GM12878 (cell line): ENCODE data around the gene WDFY4.
A peak's percentile ranks its signal among the peaks of the same experiment; 100 is the strongest.

Experiments used
- CHD2 ChIP-seq: IDR thresholded peaks from 2 replicates; pipeline ENCODE4 v1.6.1; 2011; ENCODE audit warnings: low read depth, low read length, improper control_type of control experiment, borderline replicate concordance
- EZH2 ChIP-seq: IDR thresholded peaks from 2 replicates; pipeline ENCODE4 v1.6.1; 2012; ENCODE audit warnings: low read depth, mild to moderate bottlenecking, control low read depth, inconsistent platforms, low read length, borderline replicate concordance; ENCODE audit not compliant: control insufficient read depth
- FOXM1 ChIP-seq: IDR thresholded peaks from 2 replicates; pipeline ENCODE4 v1.6.1; 2012; ENCODE audit warnings: low read depth, mild to moderate bottlenecking, inconsistent platforms, low read length, moderate library complexity
- POLR2A ChIP-seq: IDR thresholded peaks from 2 replicates; pipeline ENCODE4 v1.6.1; 2011; ENCODE audit warnings: low read depth, mild to moderate bottlenecking, low read length
- POLR2AphosphoS5 ChIP-seq: IDR thresholded peaks from 2 replicates; pipeline ENCODE4 v1.6.1; 2011; ENCODE audit warnings: mild to moderate bottlenecking, low read length, inconsistent platforms
- RAD21 ChIP-seq: IDR thresholded peaks from 2 replicates; pipeline ENCODE4 v1.6.1; 2011; ENCODE audit warnings: mild to moderate bottlenecking, low read depth, low read length, moderate library complexity; ENCODE audit not compliant: insufficient read depth
- TF ChIP-seq, protein P1 (sequence below), 3 experiments: IDR thresholded peaks in 2 of 3; conservative IDR thresholded peaks in 1 of 3; 2 replicates each; pipeline ENCODE4 v1.5.1; 2011; ENCODE audit warnings: low read depth in 3 of 3, low read length in 3 of 3, mild to moderate bottlenecking in 3 of 3, control low read depth in 2 of 3, moderate library complexity in 2 of 3, inconsistent platforms in 1 of 3, mixed read lengths in 1 of 3; ENCODE audit not compliant: control insufficient read depth in 2 of 3, insufficient read depth in 1 of 3; ENCODE audit errors: extremely low read depth in 1 of 3

DNA sequence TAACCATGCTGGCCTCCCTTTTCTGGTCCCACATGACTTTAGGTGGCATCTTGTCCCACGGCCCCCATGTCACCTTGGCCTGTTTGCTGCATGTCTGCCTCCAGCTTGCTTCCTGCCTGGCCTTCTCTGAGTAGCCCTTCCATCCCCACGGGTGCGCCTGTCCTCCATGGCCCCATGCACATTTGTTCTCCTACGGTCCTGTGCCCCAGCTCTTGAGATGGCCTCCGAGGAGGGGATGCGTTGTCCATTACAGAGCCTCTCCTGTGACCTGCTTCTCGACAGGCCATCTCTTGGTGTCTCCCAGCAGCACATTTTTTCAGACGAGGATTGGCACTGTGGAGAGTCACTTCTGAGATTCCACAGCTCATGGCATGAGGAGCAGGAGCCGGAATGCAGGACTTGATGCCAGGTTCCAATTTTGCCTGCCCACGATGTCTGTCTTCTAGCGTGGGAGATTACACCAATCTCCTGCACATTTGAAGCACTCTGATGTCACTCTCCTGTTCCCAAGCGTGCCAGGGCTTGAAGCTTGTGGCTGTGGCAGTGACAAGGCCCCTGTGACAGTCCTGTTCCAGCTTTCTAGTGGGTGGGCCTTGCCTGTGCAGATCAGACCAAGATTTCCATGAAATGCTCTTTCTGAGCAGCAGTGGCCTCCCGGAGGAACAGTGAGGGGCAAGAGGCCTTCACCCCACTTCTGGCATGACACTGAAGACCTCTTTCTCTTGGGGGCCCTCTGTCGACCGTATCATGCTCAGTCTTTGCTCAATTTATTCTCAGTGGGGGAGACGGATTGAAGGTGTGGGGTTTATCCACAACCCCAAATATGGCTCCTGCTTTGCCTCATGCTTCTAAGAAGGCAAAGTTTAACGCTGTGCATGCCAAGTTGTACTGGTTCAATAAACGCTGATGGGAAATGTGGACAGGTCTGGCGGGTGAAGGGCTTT lies 13.4 kb downstream of the WDFY4 start:
- TF ChIP-seq POLR2AphosphoS5 (no peak), EZH2 (no peak), FOXM1 (no peak), RAD21 (peak; percentile 51; the same call in 1 of the 2 replicates), CHD2 (no peak), POLR2A (no peak)
- TF ChIP-seq, protein P1, sequence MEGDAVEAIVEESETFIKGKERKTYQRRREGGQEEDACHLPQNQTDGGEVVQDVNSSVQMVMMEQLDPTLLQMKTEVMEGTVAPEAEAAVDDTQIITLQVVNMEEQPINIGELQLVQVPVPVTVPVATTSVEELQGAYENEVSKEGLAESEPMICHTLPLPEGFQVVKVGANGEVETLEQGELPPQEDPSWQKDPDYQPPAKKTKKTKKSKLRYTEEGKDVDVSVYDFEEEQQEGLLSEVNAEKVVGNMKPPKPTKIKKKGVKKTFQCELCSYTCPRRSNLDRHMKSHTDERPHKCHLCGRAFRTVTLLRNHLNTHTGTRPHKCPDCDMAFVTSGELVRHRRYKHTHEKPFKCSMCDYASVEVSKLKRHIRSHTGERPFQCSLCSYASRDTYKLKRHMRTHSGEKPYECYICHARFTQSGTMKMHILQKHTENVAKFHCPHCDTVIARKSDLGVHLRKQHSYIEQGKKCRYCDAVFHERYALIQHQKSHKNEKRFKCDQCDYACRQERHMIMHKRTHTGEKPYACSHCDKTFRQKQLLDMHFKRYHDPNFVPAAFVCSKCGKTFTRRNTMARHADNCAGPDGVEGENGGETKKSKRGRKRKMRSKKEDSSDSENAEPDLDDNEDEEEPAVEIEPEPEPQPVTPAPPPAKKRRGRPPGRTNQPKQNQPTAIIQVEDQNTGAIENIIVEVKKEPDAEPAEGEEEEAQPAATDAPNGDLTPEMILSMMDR (IDR thresholded peaks at IDR 0.05 in 2 of 3, conservative IDR thresholded peaks at IDR 0.05 in 1 of 3; ENCODE audit: control insufficient read depth in 2 of 3, extremely low read depth in 1 of 3, insufficient read depth in 1 of 3, low read depth in 3 of 3, low read length in 3 of 3): peak; percentile 24 to 30 (median 24); a peak in 3 of 6 replicates
